PC-3 (cell line): Measurements from ENCODE around the gene ANKS6.

Source experiments
- CTCF ChIP-seq: fragments of 300-600 bp; sonication (generic); conservative IDR thresholded peaks from 2 replicates; pipeline ENCODE4 v1.5.1; 2017; ENCODE audit warnings: antibody characterized with exemption, low read depth, mild to moderate bottlenecking, low read length
- EZH2phosphoT487 ChIP-seq: fragments of 300-600 bp; sonication (generic); IDR thresholded peaks from 2 replicates; pipeline ENCODE4 v1.6.1; 2018; ENCODE audit warnings: mild to moderate bottlenecking, antibody characterized with exemption, low read length, borderline replicate concordance

- TF ChIP-seq EZH2phosphoT487 (no peak), CTCF (no peak)
These were observed 104.5 kb downstream of the ANKS6 start for GRCh38 chr9:98691890-98692289.
